SK-N-MC (cell line): ENCODE measurements around the gene VASH2.

Source experiments
- EZH2 ChIP-seq: fragments of 200-600 bp; sonication (generic); IDR thresholded peaks from one replicate; pipeline ENCODE4 v1.6.1; 2017; ENCODE audit warnings: antibody characterized with exemption
- FOXP2 ChIP-seq: optimal IDR thresholded peaks from 2 replicates; pipeline ENCODE3; 2011; ENCODE audit warnings: mild to moderate bottlenecking, moderate library complexity; ENCODE audit not compliant: insufficient read depth; ENCODE audit errors: extremely low read length, control extremely low read depth
- POLR2AphosphoS5 ChIP-seq: IDR thresholded peaks from 2 replicates; pipeline ENCODE4 v1.6.1; 2012; ENCODE audit warnings: mild to moderate bottlenecking, low read depth, low read length, borderline replicate concordance

DNA sequence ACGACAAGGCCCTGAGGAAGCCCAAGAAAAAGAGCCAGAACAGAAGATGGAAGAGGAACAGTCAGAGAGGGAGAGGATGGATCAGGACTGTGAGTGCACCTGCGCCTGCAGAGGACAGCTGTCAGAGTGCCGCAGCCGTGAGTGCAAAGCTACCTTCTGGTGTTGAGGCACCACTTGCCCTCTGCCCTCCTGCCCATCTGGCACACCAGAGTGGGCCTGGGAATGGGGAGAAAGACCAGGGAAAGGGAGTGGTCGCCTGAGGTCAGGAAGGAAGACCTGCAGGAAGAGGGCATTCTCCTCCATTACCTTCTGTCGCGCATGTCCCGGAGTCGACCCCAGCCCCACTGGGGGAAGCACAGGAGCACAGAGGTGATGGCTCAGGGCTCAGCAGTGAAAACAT is 26.2 kb downstream of the VASH2 start:
- TF ChIP-seq POLR2AphosphoS5 = no peak
- TF ChIP-seq EZH2 = no peak
- TF ChIP-seq FOXP2 = no peak
